GM18870 (cell line): Measurements from ENCODE around the gene OR51S1.
"Not testable (repeated sequence)": the region's sequence is repeated elsewhere in the genome, so short reads cannot be mapped to it uniquely, and the experiment has no call there.

Experiments
- ATAC-seq: cut with Tn5 transposase; IDR thresholded peaks from one replicate; pipeline ENCODE4 v1.9.1; 2021; ENCODE audit warnings: moderate library complexity; ENCODE audit not compliant: unreplicated experiment

The OR51S1 gene

GRCh38 chr11:4848908-4849532 is at the start of gene OR51S1:
Gene OR51S1, minus strand, starts transcription at chr11:4849208. Its CDS starts 0 bp downstream, at chr11:4849208.
- no peak for ATAC-seq

GRCh38 chr11:4891996-4892640 is 43.1 kb upstream of the OR51S1 start:
- ATAC-seq, result no peak

GRCh38 chr11:4890279-4890678 is 41.3 kb upstream of the OR51S1 start:
- ATAC-seq, result no peak

GRCh38 chr11:4887591-4887990 is 38.6 kb upstream of the OR51S1 start:
- ATAC-seq, result no peak

GRCh38 chr11:4886186-4886585 is 37.2 kb upstream of the OR51S1 start:
- ATAC-seq, result no peak

GRCh38 chr11:4884361-4884760 is 35.4 kb upstream of the OR51S1 start:
- no peak for ATAC-seq

GRCh38 chr11:4882543-4882942 is 33.5 kb upstream of the OR51S1 start:
- no peak for ATAC-seq

DNA sequence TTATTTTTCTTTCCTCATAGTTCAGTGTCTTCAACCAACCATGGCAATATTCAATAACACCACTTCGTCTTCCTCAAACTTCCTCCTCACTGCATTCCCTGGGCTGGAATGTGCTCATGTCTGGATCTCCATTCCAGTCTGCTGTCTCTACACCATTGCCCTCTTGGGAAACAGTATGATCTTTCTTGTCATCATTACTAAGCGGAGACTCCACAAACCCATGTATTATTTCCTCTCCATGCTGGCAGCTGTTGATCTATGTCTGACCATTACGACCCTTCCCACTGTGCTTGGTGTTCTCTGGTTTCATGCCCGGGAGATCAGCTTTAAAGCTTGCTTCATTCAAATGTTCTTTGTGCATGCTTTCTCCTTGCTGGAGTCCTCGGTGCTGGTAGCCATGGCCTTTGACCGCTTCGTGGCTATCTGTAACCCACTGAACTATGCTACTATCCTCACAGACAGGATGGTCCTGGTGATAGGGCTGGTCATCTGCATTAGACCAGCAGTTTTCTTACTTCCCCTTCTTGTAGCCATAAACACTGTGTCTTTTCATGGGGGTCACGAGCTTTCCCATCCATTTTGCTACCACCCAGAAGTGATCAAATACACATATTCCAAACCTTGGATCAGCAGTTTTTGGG is 33.0 kb upstream of the OR51S1 start, which contains the start of gene OR51T1:
TSS of gene OR51T1 (plus strand) at position 41 of the 641 bp plus-strand sequence. CDS start at position 41, 0 bp downstream.
- no peak for ATAC-seq

GRCh38 chr11:4881188-4881587 is 32.2 kb upstream of the OR51S1 start:
- ATAC-seq, result no peak

DNA sequence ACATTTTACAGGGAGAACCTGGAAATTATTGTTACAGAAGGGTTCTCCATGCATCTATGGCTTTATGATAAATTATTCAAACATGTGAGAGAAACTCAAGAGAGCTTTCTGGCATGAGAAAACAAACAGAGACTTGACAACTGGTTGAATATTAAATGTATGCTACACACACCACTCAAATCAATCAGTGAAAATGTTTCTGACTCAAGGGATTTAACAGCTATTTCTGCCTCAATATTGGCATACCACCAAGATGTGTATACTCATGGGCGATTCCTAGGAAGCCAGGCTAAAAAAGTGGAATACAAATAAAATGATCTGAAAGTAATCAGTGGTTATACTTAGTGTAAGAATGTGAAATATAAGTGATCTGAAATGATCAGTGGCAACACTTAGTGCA is 16.8 kb upstream of the OR51S1 start:
- ATAC-seq, result no peak

DNA sequence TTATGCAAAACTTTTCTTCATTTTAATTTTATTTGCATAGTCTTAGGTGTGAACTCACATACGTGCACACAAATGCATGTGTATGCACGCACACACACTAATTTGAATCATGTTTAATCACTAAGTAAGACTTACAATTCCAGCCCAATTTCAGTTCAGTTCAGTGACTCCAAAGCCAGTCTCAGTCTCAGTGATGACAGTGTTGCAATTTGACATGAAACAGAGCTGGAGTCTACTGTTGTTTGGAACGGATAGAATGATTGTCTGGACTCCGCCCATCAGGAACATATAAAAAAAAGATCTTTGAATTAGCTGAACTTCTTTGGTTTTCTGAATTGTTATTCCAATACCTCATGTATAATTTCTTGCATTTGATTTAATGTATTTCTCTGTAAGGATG is 14.9 kb upstream of the OR51S1 start:
- ATAC-seq, result no peak

DNA sequence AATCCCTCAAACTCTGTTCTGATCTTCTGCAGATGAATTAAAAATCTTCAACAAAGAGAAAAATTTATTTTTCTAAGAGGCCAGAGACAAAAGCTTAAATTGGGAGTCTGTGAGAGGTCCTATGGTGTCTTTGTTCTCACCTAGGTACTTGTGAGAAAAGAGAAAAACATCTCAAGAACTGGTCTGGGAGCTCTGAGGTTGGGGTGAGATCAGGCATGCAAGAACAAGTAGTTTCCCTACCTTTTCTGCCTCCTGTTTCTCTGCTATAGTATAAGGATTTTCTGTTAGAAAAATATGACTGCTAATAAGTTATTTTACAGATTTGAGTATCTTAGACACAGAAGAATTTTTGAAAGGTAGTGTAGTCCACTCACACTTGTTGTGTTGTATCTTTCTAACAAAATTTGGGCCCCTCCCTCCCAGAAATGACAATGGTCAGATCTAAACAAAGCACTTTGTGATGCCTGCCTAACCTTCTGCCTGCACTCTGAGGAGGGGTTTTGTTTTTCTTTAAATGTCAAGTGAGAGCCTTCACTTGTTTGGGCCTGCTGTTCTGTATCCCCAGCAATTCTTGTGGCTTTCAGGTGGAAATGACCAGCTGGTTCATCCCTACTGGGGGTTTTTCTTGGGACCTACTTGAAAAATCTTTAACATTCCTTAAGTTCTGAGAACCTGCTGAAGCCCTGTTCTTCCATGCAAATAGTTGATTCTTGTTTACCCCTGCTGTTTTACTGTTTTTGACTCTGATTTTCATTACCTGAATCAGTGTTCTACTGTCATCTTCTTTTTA is 13.6 kb upstream of the OR51S1 start:
- no peak for ATAC-seq

- not testable (repeated sequence) for ATAC-seq
These were observed 5.3 kb upstream of the OR51S1 start for GRCh38 chr11:4854286-4854685.

- no peak for ATAC-seq
These were observed 2.0 kb upstream of the OR51S1 start for GRCh38 chr11:4851033-4851432.

GRCh38 chr11:4839851-4840549 is 9.0 kb downstream of the OR51S1 start:
- ATAC-seq, result no peak

GRCh38 chr11:4830909-4831308 is 18.1 kb downstream of the OR51S1 start:
- ATAC-seq, result no peak

DNA sequence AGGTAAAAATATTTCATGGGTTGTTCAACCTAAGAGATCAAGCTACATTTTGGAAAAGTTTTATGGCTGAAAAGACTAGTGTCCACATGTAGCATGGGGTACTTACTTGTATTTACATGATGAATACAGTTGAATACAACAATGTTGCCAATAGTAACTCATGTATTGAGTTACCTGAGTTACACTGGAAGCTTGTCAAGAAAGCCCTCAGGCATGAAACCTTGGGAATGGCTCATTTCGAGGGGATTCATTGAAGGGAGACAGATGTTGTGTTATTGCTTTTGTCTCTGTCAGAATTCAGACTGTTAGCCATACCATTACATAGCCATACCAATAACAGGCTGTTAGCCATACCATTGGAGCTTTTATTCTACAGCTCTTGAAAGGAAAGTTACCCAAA is 18.7 kb downstream of the OR51S1 start:
- ATAC-seq, result no peak

GRCh38 chr11:4826425-4826824 is 22.6 kb downstream of the OR51S1 start:
- ATAC-seq, result no peak

GRCh38 chr11:4825132-4825531 is 23.9 kb downstream of the OR51S1 start:
- no peak for ATAC-seq

DNA sequence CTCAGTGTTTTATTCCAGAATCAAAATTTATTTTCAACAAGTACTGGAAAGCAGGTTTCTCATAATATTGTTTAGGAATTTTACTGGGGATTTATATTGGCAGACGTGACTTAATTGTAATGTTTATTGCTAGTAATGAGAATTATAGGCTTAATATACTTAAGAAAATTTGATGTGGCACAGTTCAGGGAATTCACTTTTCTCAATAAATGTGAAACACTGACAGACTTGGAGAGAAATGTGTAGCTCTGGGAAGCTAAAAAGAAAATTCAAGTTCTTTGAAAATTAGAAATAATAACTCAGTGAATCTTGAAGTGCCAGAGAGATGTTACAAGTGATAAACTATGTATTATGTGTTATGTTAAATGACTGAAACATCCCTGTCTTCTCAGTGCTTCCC is 28.0 kb downstream of the OR51S1 start, which contains the start of gene OR51F2:
TSS of gene OR51F2 (plus strand) at position 301 of the 400 bp plus-strand sequence. CDS start 101 bp downstream, outside the sequence.
- no peak for ATAC-seq

GRCh38 chr11:4809246-4809645 is 39.8 kb downstream of the OR51S1 start:
- ATAC-seq, result no peak
